SU-DHL-6 (cell line): ENCODE data around the gene HBQ1.

Experiments
- H2AFZ ChIP-seq: fragments of 200-600 bp; sonication (generic); 2 replicates; pipeline ENCODE4 v1.6.1; 2014; ENCODE audit warnings: low read depth, mild to moderate bottlenecking, moderate library complexity, mixed read lengths, antibody characterized with exemption, low read length; ENCODE audit not compliant: severe bottlenecking
- H3F3A ChIP-seq: fragments of 200-600 bp; shearing (Covaris generic); 2 replicates; pipeline ENCODE4 v1.6.0; 2016; ENCODE audit warnings: antibody characterized with exemption, mild to moderate bottlenecking; ENCODE audit not compliant: insufficient read depth
- H3K27ac ChIP-seq: fragments of 200-600 bp; sonication (generic); 2 replicates; pipeline ENCODE4 v1.5.1; 2016; ENCODE audit warnings: low read depth, mild to moderate bottlenecking, low read length, moderate library complexity, mixed read lengths
- H3K27me3 ChIP-seq: fragments of 200-600 bp; sonication (generic), shearing (Covaris generic); 2 replicates; pipeline ENCODE4 v1.6.0; 2014; ENCODE audit warnings: mild to moderate bottlenecking, low read length
- H3K36me3 ChIP-seq: fragments of 200-600 bp; sonication (generic); 2 replicates; pipeline ENCODE4 v1.6.1; 2014; ENCODE audit warnings: mild to moderate bottlenecking, low read length, mixed read lengths
- H3K4me2 ChIP-seq: fragments of 300-600, 200-600 bp; shearing (Covaris generic), sonication (generic); 2 replicates; pipeline ENCODE4 v1.6.0; 2014; ENCODE audit warnings: low read length, low read depth, mild to moderate bottlenecking; ENCODE audit not compliant: poor library complexity, severe bottlenecking
- H3K4me3 ChIP-seq: fragments of 200-600 bp; sonication (generic); 2 replicates; pipeline ENCODE4 v1.5.1; 2014; ENCODE audit warnings: antibody characterized with exemption, low read length, mild to moderate bottlenecking, mixed read lengths; ENCODE audit not compliant: insufficient read depth, poor library complexity, severe bottlenecking
- H3K79me2 ChIP-seq: fragments of 200-600 bp; sonication (generic); 2 replicates; pipeline ENCODE4 v1.6.1; 2014; ENCODE audit warnings: mild to moderate bottlenecking, low read length, moderate library complexity; ENCODE audit not compliant: insufficient read depth
- H3K9ac ChIP-seq: fragments of 200-600 bp; sonication (generic); 2 replicates; pipeline ENCODE4 v1.7.0; 2014; ENCODE audit warnings: mild to moderate bottlenecking, low read length
- H3K9me2 ChIP-seq: fragments of 200-600 bp; sonication (generic); replicated peaks from 2 replicates; pipeline ENCODE4 v1.6.1; 2014; ENCODE audit warnings: low read length; ENCODE audit not compliant: insufficient read depth
- H3K9me3 ChIP-seq: fragments of 200-600 bp; sonication (generic); 2 replicates; pipeline ENCODE4 v1.6.1; 2014; ENCODE audit warnings: low read length, mixed read lengths; ENCODE audit not compliant: insufficient read depth
- H4K20me1 ChIP-seq: fragments of 200-600 bp; sonication (generic); 2 replicates; pipeline ENCODE4 v1.6.1; 2014; ENCODE audit warnings: low read depth, mild to moderate bottlenecking, antibody characterized with exemption, low read length, moderate library complexity, mixed read lengths
- EZH2phosphoT487 ChIP-seq: fragments of 200-600 bp; sonication (generic), shearing (Covaris generic); conservative IDR thresholded peaks from 2 replicates; pipeline ENCODE4 v1.6.1; 2018; ENCODE audit warnings: mild to moderate bottlenecking, antibody characterized with exemption, low read length, moderate library complexity, mixed read lengths
- TF ChIP-seq, protein P1 (sequence below): fragments of 200-600 bp; sonication (generic); IDR thresholded peaks from one replicate; pipeline ENCODE4 v1.5.1; 2017; ENCODE audit warnings: antibody characterized with exemption, mild to moderate bottlenecking, low read length, moderate library complexity; ENCODE audit not compliant: insufficient read depth, poor library complexity, severe bottlenecking

Gene HBQ1

GRCh38 chr16:180101-180675 is at the start of gene HBQ1:
Gene HBQ1 (plus strand): TSS chr16:180459. CDS start chr16:180487, 28 bp downstream.
- no peak within 1 kb of the TSS for H3K27ac ChIP-seq
- H3K4me3 ChIP-seq = no peak within 1 kb of the TSS
- H3K9me3 ChIP-seq = no peaks in the 10 kb centered on the region
- TF ChIP-seq, protein P1, sequence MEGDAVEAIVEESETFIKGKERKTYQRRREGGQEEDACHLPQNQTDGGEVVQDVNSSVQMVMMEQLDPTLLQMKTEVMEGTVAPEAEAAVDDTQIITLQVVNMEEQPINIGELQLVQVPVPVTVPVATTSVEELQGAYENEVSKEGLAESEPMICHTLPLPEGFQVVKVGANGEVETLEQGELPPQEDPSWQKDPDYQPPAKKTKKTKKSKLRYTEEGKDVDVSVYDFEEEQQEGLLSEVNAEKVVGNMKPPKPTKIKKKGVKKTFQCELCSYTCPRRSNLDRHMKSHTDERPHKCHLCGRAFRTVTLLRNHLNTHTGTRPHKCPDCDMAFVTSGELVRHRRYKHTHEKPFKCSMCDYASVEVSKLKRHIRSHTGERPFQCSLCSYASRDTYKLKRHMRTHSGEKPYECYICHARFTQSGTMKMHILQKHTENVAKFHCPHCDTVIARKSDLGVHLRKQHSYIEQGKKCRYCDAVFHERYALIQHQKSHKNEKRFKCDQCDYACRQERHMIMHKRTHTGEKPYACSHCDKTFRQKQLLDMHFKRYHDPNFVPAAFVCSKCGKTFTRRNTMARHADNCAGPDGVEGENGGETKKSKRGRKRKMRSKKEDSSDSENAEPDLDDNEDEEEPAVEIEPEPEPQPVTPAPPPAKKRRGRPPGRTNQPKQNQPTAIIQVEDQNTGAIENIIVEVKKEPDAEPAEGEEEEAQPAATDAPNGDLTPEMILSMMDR = no peak
- no peak for TF ChIP-seq EZH2phosphoT487
- H3F3A ChIP-seq = 0 out of 2 replicates have a peak, but pooled peaks cover 5% of the 10 kb centered on the region
- H4K20me1 ChIP-seq = no peaks in the 10 kb centered on the region
- no peaks in the 10 kb centered on the region for H3K27me3 ChIP-seq
- H3K79me2 ChIP-seq = no peaks in the 10 kb centered on the region
- H3K36me3 ChIP-seq = no peaks in the 10 kb centered on the region
- H3K4me2 ChIP-seq = peak within 1 kb of the TSS; percentile 38
- H3K9ac ChIP-seq = peak within 1 kb of the TSS; percentile 18; the same call in 1 of the 2 replicates
- H3K9me2 ChIP-seq = no peaks in the 10 kb centered on the region
- no peak within 1 kb of the TSS for H2AFZ ChIP-seq

DNA sequence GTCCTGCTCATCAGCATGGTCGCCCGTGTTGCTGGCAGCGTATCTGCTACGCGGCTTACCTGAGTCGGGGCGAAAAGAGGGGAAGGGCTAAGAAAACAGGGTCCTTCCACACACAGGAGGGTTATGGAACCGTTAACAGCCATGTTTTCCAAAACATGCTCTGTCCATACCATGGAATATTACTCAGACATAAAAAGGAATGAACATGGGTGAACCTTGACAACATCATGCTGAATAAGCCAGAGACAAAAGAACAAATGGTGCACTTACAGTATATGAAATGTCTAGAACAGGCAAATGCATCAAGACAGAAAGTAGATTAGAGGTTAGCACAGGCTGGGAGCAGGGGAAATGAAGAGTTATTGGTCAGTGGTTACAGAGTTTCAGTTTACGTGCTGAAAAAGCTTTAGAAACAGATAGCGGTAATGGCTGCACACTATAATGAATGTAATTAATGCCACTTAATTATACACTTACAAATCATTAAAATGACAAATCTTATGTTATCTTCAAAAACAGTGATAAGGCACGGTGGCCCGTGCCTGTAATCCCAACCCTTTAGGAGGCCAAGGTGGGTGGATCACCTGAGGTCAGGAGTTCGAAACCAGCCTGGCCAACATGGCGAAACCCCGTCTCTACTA is 49.6 kb upstream of the HBQ1 start:
- Histone ChIP-seq H4K20me1 (no peaks in the 10 kb centered on the region), H3K9me2 (no peaks in the 10 kb centered on the region), H3F3A (peaks cover 5% of the 10 kb centered on the region; the same call in 1 of the 2 replicates), H3K4me3 (no peak overlapping the region), H3K4me2 (no peak overlapping the region), H3K27ac (no peak overlapping the region), H3K9me3 (no peaks in the 10 kb centered on the region), H3K9ac (no peak overlapping the region), H3K36me3 (no peaks in the 10 kb centered on the region), H3K79me2 (peaks cover 59% of the 10 kb centered on the region), H3K27me3 (no peaks in the 10 kb centered on the region), H2AFZ (no peak overlapping the region)
- TF ChIP-seq EZH2phosphoT487 = no peak
- TF ChIP-seq, protein P1 = no peak

DNA sequence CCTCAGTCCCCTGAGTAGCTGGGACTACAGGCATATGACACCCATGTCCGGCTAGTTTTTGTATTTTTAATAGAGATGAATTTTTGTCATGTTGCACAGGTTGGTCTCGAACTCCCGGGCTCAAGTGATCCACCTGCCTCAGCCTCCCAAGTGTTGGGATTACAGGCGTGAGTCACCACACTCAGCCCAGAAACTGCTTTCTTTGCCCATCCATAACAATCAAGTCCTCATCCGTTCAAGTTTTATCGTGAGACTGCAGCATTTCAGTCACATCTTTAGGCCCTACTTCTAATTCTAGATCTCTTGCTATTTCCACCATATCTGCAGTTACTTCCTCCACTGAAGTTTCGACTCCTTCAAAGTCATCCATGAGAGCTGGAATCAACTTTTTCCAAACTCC is 48.1 kb upstream of the HBQ1 start:
- Histone ChIP-seq H3K4me2 (no peak overlapping the region), H3K9me2 (no peaks in the 10 kb centered on the region), H3K79me2 (peaks cover 71% of the 10 kb centered on the region), H4K20me1 (no peaks in the 10 kb centered on the region), H3K9me3 (no peaks in the 10 kb centered on the region), H3F3A (peaks cover 5% of the 10 kb centered on the region), H3K4me3 (no peak overlapping the region), H3K36me3 (no peaks in the 10 kb centered on the region), H3K27me3 (no peaks in the 10 kb centered on the region), H2AFZ (no peak overlapping the region), H3K27ac (no peak overlapping the region), H3K9ac (no peak overlapping the region)
- TF ChIP-seq EZH2phosphoT487 = no peak
- TF ChIP-seq, protein P1 = no peak
